Common myeloid progenitor, CD34-positive (primary cell): ENCODE results near the gene CUL5.
A peak's percentile ranks its signal among the peaks of the same experiment; 100 is the strongest.

Experiments
- CTCF ChIA-PET: fragments of 350-600 bp; sonication (Branson Sonifier 250); formaldehyde crosslinking; loops from one replicate; lab custom pipeline; 2021; ENCODE audit warnings: antibody characterized with exemption; lab: Charles Lee
- POLR2A ChIA-PET: fragments of 350-600 bp; sonication (Branson Sonifier 250); formaldehyde crosslinking; loops from one replicate; lab custom pipeline; 2021; ENCODE audit warnings: antibody characterized with exemption; lab: Charles Lee
- DNase-seq, 3 donors: peaks; one replicate each; pipeline versions ENCODE4 v3.0.0 to v3.0.0-alpha.2; 2013
- H3K27ac ChIP-seq, 2 experiments: 1 replicate in 1 of 2; 2 replicates in 1 of 2; pipeline ENCODE4 v1.7.0; 2013; ENCODE audit warnings: inconsistent platforms in 2 of 2, low read length in 2 of 2, mild to moderate bottlenecking in 2 of 2, low read depth in 1 of 2, moderate library complexity in 1 of 2; ENCODE audit not compliant: severe bottlenecking in 2 of 2, insufficient read depth in 1 of 2, poor library complexity in 1 of 2
- H3K27me3 ChIP-seq, 5 experiments: replicated peaks in 2 of 5; 1 replicate in 3 of 5; 2 replicates in 2 of 5; pipeline versions ENCODE4 v1.6.1 to v1.7.0; 2013; ENCODE audit warnings: low read length in 4 of 5, mild to moderate bottlenecking in 2 of 5, moderate library complexity in 2 of 5, inconsistent platforms in 1 of 5; ENCODE audit not compliant: insufficient read depth in 5 of 5, control insufficient read depth in 4 of 5
- H3K36me3 ChIP-seq, 4 experiments: 1 replicate in 2 of 4; 2 replicates in 2 of 4; pipeline versions ENCODE4 v1.6.1 to v1.7.0; 2013; ENCODE audit warnings: low read length in 3 of 4, control low read depth in 1 of 4, mild to moderate bottlenecking in 1 of 4; ENCODE audit not compliant: control insufficient read depth in 4 of 4, insufficient read depth in 4 of 4
- H3K4me1 ChIP-seq, 4 experiments: 1 replicate in 3 of 4; 2 replicates in 1 of 4; pipeline versions ENCODE4 v1.6.1 to v1.7.1; 2013; ENCODE audit warnings: low read length in 3 of 4, mild to moderate bottlenecking in 3 of 4, control low read depth in 1 of 4, inconsistent platforms in 1 of 4, moderate library complexity in 1 of 4; ENCODE audit not compliant: control insufficient read depth in 4 of 4, insufficient read depth in 4 of 4; ENCODE audit errors: control extremely low read depth in 1 of 4
- H3K4me3 ChIP-seq, 7 experiments: 1 replicate in 4 of 7; 2 replicates in 3 of 7; pipeline versions ENCODE4 v1.5.1 to v1.7.0; 2013; ENCODE audit warnings: mild to moderate bottlenecking in 7 of 7, low read length in 6 of 7, moderate library complexity in 6 of 7, inconsistent platforms in 2 of 7, low read depth in 2 of 7, control low read depth in 1 of 7; ENCODE audit not compliant: insufficient read depth in 4 of 7, control insufficient read depth in 1 of 7; ENCODE audit errors: extremely low read depth in 1 of 7
- H3K9me3 ChIP-seq, 5 experiments: 1 replicate in 4 of 5; 2 replicates in 1 of 5; pipeline versions ENCODE4 v1.6.1 to v1.7.1; 2013; ENCODE audit warnings: low read length in 4 of 5, mild to moderate bottlenecking in 2 of 5, inconsistent platforms in 1 of 5, low read depth in 1 of 5, moderate library complexity in 1 of 5; ENCODE audit not compliant: control insufficient read depth in 4 of 5, insufficient read depth in 2 of 5; ENCODE audit errors: control extremely low read depth in 1 of 5
- WGBS: methylation state at CpG from one replicate; pipeline ENCODE4 v1.1.5; 2013; ENCODE audit not compliant: insufficient coverage; 5-methylcytosine and 5-hydroxymethylcytosine counted together

Gene CUL5

GRCh38 chr11:107988397-107989158 lies 20.1 kb upstream of the CUL5 start:
- WGBS = no CpG with 5 or more reads among the region's 5 CpGs
- H3K4me3 ChIP-seq = no peak overlapping the region
- CTCF ChIA-PET = interaction anchor here (0.6 kb wide), 1 partner anchor 33 kb away, joined by 3 read pairs; no protein-coding TSS in a partner anchor
- DNase-seq = no peak
- no peaks in the 10 kb centered on the region for H3K4me1 ChIP-seq
- H3K36me3 ChIP-seq = no peaks in the 10 kb centered on the region
- H3K27ac ChIP-seq = no peak overlapping the region
- no peaks in the 10 kb centered on the region for H3K9me3 ChIP-seq
- POLR2A ChIA-PET = no interaction called here
- peaks cover 0 to 2% (median 0%) of the 10 kb centered on the region in 5 experiments for H3K27me3 ChIP-seq

- Histone ChIP-seq H3K4me1 (no peaks in the 10 kb centered on the region), H3K27ac (no peak overlapping the region), H3K36me3 (no peaks in the 10 kb centered on the region), H3K9me3 (peaks cover 0 to 3% (median 0%) of the 10 kb centered on the region in 5 experiments), H3K27me3 (peaks cover 0 to 2% (median 0%) of the 10 kb centered on the region in 5 experiments), H3K4me3 (no peak overlapping the region)
- WGBS = 100% methylated on average over 3 of the region's 5 CpGs
- CTCF ChIA-PET = no interaction called here
- POLR2A ChIA-PET = no interaction called here
- no peak for DNase-seq
Measured at GRCh38 chr11:107991868-107992414, 16.8 kb upstream of the CUL5 start.

GRCh38 chr11:107996006-107996776 lies 12.5 kb upstream of the CUL5 start:
- Histone ChIP-seq H3K27me3 (peaks cover 0 to 2% (median 0%) of the 10 kb centered on the region in 5 experiments), H3K36me3 (no peaks in the 10 kb centered on the region), H3K4me1 (no peaks in the 10 kb centered on the region), H3K27ac (no peak overlapping the region), H3K4me3 (no peak overlapping the region), H3K9me3 (peaks cover 0 to 3% (median 0%) of the 10 kb centered on the region in 5 experiments)
- DNase-seq = no peak
- ChIA-PET CTCF (interaction anchor here (2.1 kb wide), 1 partner anchor 13 kb away, joined by 7 read pairs; the partner anchor contains the start of gene CUL5), POLR2A (no interaction called here)
- WGBS = 73% methylated on average over 1 of the region's 5 CpGs

- POLR2A ChIA-PET = no interaction called here
- CTCF ChIA-PET = interaction anchor here (0.7 to 2.1 kb wide), 4 partner anchors 10 to 120 kb away, joined by 3 to 7 read pairs (median 5); partner anchors contain the start of gene CUL5
- peaks cover 0 to 3% (median 0%) of the 10 kb centered on the region in 5 experiments for H3K9me3 ChIP-seq
- no peak overlapping the region for H3K4me3 ChIP-seq
- H3K4me1 ChIP-seq = no peaks in the 10 kb centered on the region
- 98% methylated on average over 6 of the region's 6 CpGs for WGBS
- no peaks in the 10 kb centered on the region for H3K36me3 ChIP-seq
- no peak for DNase-seq
- no peak overlapping the region for H3K27ac ChIP-seq
- peaks cover 0 to 4% (median 0%) of the 10 kb centered on the region in 5 experiments for H3K27me3 ChIP-seq
Measured at GRCh38 chr11:107998761-107999160, 9.9 kb upstream of the CUL5 start.

- H3K4me3 ChIP-seq = no peak overlapping the region
- CTCF ChIA-PET = interaction anchor here (0.6 to 1.6 kb wide), 7 partner anchors 9 to 653 kb away, joined by 3 to 6 read pairs (median 3); partner anchors contain the start of gene CUL5
- peak; percentile 64 to 75 (median 75) for DNase-seq
- H3K9me3 ChIP-seq = peaks cover 0 to 3% (median 0%) of the 10 kb centered on the region in 5 experiments
- peaks cover 0 to 4% (median 0%) of the 10 kb centered on the region in 5 experiments for H3K27me3 ChIP-seq
- no peaks in the 10 kb centered on the region for H3K4me1 ChIP-seq
- POLR2A ChIA-PET = no interaction called here
- 59% methylated on average over 3 of the region's 6 CpGs for WGBS
- no peak overlapping the region for H3K27ac ChIP-seq
- no peaks in the 10 kb centered on the region for H3K36me3 ChIP-seq
Measured at GRCh38 chr11:107999759-108000455, 8.8 kb upstream of the CUL5 start.

GRCh38 chr11:108002476-108002875 lies 6.2 kb upstream of the CUL5 start:
- DNase-seq = no peak
- Histone ChIP-seq H3K27ac (no peak overlapping the region), H3K36me3 (no peaks in the 10 kb centered on the region), H3K4me3 (no peak overlapping the region), H3K27me3 (peaks cover 0 to 4% (median 0%) of the 10 kb centered on the region in 5 experiments), H3K9me3 (no peaks in the 10 kb centered on the region), H3K4me1 (no peaks in the 10 kb centered on the region)
- 96% methylated on average over 3 of the region's 3 CpGs for WGBS
- ChIA-PET POLR2A (no interaction called here), CTCF (no interaction called here)
